Measurements from ENCODE around the gene LPAR1.

LPAR1 gene

GRCh38 chr9:110996436-110997220, 41.6 kb downstream of the LPAR1 start:
- no peak for DNase-seq

GRCh38 chr9:110995420-110996340, 42.6 kb downstream of the LPAR1 start:
- no peak for DNase-seq

GRCh38 chr9:110994771-110995241, 43.5 kb downstream of the LPAR1 start:
- no peak for DNase-seq

GRCh38 chr9:110990481-110990880, 47.8 kb downstream of the LPAR1 start:
- DNase-seq: no peak

- no peak for DNase-seq
Observed at GRCh38 chr9:110986529-110986928, 51.7 kb downstream of the LPAR1 start.

GRCh38 chr9:110984890-110985437, 53.3 kb downstream of the LPAR1 start:
- DNase-seq: no peak

- no peak for DNase-seq
Observed at GRCh38 chr9:110980261-110980660, 58.0 kb downstream of the LPAR1 start.

GRCh38 chr9:110979636-110980035, 58.6 kb downstream of the LPAR1 start:
- DNase-seq: no peak

- DNase-seq: no peak
Observed at GRCh38 chr9:110978516-110978915, 59.8 kb downstream of the LPAR1 start.

- no peak for DNase-seq
Observed at GRCh38 chr9:110977259-110977709, 61.0 kb downstream of the LPAR1 start.

GRCh38 chr9:110975969-110976368, 62.3 kb downstream of the LPAR1 start:
- no peak for DNase-seq

GRCh38 chr9:110975278-110975677, 63.0 kb downstream of the LPAR1 start:
- no peak for DNase-seq

- DNase-seq: no peak
Observed at GRCh38 chr9:110971705-110972104, 66.6 kb downstream of the LPAR1 start.

- DNase-seq: no peak
Observed at GRCh38 chr9:110971234-110971633, 67.0 kb downstream of the LPAR1 start.

GRCh38 chr9:110969971-110970386, 68.3 kb downstream of the LPAR1 start:
- DNase-seq: no peak

- DNase-seq: no peak
Observed at GRCh38 chr9:110968096-110968495, 70.2 kb downstream of the LPAR1 start.

GRCh38 chr9:110967196-110967595, 71.1 kb downstream of the LPAR1 start:
- no peak for DNase-seq

- DNase-seq: no peak
Observed at GRCh38 chr9:110960288-110960687, 78.0 kb downstream of the LPAR1 start.

- DNase-seq: no peak
Observed at GRCh38 chr9:110958847-110959246, 79.4 kb downstream of the LPAR1 start.

GRCh38 chr9:110954822-110955291, 83.4 kb downstream of the LPAR1 start:
- no peak for DNase-seq

GRCh38 chr9:110952540-110952859, 85.8 kb downstream of the LPAR1 start:
- no peak for DNase-seq

GRCh38 chr9:110951805-110952539, 86.3 kb downstream of the LPAR1 start:
- no peak for DNase-seq
